Suprapubic skin (tissue), 4 donors: ENCODE measurements around the gene KIF18B.

Experiments
- EP300 ChIP-seq: sonication (generic); formaldehyde crosslinking; IDR thresholded peaks from one replicate; pipeline ENCODE4 v1.6.1; 2017; ENCODE audit warnings: antibody characterized with exemption
- POLR2A ChIP-seq, 2 donors: fragments of 450-650 bp; IDR thresholded peaks; one replicate each; pipeline ENCODE4 v1.6.1; 2017; ENCODE audit warnings: antibody characterized with exemption in 2 of 2, mild to moderate bottlenecking in 2 of 2, moderate library complexity in 2 of 2
- POLR2AphosphoS5 ChIP-seq, 3 donors: sonication (generic); formaldehyde crosslinking; IDR thresholded peaks; one replicate each; pipeline ENCODE4 v1.6.1; 2017; ENCODE audit warnings: antibody characterized with exemption in 3 of 3
- TF ChIP-seq, protein P1 (sequence below), 2 donors: fragments of 200-600 bp in 1 of 2; fragments of 450-650 bp in 1 of 2; sonication (generic) in 1 of 2; IDR thresholded peaks; one replicate each; pipeline ENCODE4 v1.5.1; 2016 to 2019; ENCODE audit warnings: antibody characterized with exemption in 2 of 2, mild to moderate bottlenecking in 1 of 2, moderate library complexity in 1 of 2

DNA sequence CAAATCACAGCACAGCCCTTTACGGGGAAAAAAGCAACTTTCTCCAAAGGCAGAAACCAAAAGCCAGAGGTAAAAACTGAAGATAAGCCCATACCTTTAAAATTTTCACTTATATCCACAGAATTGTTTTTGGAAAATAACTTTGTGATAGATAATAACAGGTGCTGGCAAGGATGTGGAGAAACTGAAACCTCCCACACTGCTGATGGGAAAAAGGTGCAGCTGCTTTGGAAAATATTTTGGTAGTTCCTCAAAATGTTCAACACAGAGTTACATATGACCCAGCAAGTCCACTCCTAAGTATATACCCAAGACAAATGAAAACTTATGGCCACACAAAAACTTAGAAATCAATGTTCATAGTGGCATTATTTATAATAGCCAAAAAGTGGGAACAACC, 60.6 kb downstream of the KIF18B start:
- TF ChIP-seq POLR2A (IDR thresholded peaks at IDR 0.05), result no peak
- TF ChIP-seq, protein P1, sequence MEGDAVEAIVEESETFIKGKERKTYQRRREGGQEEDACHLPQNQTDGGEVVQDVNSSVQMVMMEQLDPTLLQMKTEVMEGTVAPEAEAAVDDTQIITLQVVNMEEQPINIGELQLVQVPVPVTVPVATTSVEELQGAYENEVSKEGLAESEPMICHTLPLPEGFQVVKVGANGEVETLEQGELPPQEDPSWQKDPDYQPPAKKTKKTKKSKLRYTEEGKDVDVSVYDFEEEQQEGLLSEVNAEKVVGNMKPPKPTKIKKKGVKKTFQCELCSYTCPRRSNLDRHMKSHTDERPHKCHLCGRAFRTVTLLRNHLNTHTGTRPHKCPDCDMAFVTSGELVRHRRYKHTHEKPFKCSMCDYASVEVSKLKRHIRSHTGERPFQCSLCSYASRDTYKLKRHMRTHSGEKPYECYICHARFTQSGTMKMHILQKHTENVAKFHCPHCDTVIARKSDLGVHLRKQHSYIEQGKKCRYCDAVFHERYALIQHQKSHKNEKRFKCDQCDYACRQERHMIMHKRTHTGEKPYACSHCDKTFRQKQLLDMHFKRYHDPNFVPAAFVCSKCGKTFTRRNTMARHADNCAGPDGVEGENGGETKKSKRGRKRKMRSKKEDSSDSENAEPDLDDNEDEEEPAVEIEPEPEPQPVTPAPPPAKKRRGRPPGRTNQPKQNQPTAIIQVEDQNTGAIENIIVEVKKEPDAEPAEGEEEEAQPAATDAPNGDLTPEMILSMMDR (IDR thresholded peaks at IDR 0.05), result no peak
- no peak for TF ChIP-seq POLR2AphosphoS5 (IDR thresholded peaks at IDR 0.05)
- TF ChIP-seq EP300, result no peak
